ENCODE results near the gene DPYSL5.

The DPYSL5 gene

DNA sequence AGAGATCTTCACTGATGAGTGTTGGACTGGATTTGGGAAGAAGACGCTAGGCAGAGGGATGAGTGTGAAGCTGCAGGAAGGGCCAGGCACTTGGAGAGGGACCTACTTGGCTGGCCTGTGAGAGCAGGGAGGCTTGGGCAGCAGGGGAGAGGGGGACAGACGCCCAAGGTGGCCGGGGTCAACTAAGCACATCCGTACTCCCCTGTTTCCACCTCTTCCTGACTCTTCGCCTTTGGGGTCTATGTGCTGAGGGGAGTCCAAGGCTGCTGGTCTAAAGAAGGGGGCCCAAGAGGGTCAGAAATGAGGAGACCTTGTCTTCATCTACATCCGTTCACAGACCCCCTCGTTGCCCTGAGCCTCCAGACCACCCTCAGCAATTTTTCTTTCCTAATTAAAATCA is 16.7 kb downstream of the DPYSL5 start:
- Histone ChIP-seq H3K4me3 (ENCODE audit: low read length) (no peak overlapping the region), H2AFZ (ENCODE audit: low read depth, low read length) (no peak overlapping the region), H3K79me2 (ENCODE audit: low read length) (no peaks in the 10 kb centered on the region), H3K9me3 (ENCODE audit: insufficient read depth, low read length) (no peaks in the 10 kb centered on the region), H3K27me3 (ENCODE audit: low read depth, low read length) (peaks cover 32% of the 10 kb centered on the region), H3K9ac (ENCODE audit: low read length) (no peak overlapping the region), H3K4me2 (ENCODE audit: low read length) (no peak overlapping the region), H3K27ac (ENCODE audit: low read length) (no peak overlapping the region), H3K36me3 (replicated peaks; ENCODE audit: low read depth, low read length) (no peaks in the 10 kb centered on the region), H3K4me1 (ENCODE audit: low read length) (no peaks in the 10 kb centered on the region), H4K20me1 (ENCODE audit: insufficient read depth, low read length) (no peaks in the 10 kb centered on the region)
- TF ChIP-seq EZH2phosphoT487 (IDR thresholded peaks at IDR 0.05; ENCODE audit: low read depth) = no peak
- TF ChIP-seq, protein P1, sequence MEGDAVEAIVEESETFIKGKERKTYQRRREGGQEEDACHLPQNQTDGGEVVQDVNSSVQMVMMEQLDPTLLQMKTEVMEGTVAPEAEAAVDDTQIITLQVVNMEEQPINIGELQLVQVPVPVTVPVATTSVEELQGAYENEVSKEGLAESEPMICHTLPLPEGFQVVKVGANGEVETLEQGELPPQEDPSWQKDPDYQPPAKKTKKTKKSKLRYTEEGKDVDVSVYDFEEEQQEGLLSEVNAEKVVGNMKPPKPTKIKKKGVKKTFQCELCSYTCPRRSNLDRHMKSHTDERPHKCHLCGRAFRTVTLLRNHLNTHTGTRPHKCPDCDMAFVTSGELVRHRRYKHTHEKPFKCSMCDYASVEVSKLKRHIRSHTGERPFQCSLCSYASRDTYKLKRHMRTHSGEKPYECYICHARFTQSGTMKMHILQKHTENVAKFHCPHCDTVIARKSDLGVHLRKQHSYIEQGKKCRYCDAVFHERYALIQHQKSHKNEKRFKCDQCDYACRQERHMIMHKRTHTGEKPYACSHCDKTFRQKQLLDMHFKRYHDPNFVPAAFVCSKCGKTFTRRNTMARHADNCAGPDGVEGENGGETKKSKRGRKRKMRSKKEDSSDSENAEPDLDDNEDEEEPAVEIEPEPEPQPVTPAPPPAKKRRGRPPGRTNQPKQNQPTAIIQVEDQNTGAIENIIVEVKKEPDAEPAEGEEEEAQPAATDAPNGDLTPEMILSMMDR (IDR thresholded peaks at IDR 0.05; ENCODE audit: low read depth, low read length) = no peak

DNA sequence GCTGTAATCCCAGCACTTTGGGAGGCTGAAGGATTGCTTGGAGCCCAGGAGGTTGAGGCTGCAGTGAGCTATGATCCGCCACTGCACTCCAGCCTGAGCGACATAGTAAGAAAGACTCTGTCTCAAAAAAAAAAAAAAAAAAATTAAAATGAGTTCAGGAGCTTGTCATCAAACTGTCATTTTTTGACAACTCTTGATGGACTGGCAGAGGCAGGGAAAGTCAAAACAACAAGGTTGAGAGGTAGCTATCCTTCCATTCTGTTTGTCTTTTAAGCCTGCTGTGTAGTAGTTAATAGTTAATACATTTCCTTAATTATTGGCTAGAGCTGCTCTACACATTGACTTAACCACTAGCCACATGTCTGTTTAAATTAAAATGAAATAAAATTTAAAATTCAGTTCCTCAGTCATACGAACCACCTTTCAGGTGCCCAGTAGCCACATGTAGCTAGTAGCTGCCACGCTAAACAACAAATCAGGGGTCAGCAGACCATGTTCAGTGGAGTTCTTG is 22.7 kb downstream of the DPYSL5 start:
- H3K27me3 ChIP-seq (ENCODE audit: low read depth, low read length) = peaks cover 18% of the 10 kb centered on the region; the same call in 1 of the 2 replicates
- no peaks in the 10 kb centered on the region for H4K20me1 ChIP-seq (ENCODE audit: insufficient read depth, low read length)
- H3K9me3 ChIP-seq (ENCODE audit: insufficient read depth, low read length) = no peaks in the 10 kb centered on the region
- TF ChIP-seq, protein P1 (IDR thresholded peaks at IDR 0.05; ENCODE audit: low read depth, low read length) = no peak
- TF ChIP-seq EZH2phosphoT487 (IDR thresholded peaks at IDR 0.05; ENCODE audit: low read depth) = no peak
- no peak overlapping the region for H3K9ac ChIP-seq (ENCODE audit: low read length)
- no peaks in the 10 kb centered on the region for H3K79me2 ChIP-seq (ENCODE audit: low read length)
- H3K4me1 ChIP-seq (ENCODE audit: low read length) = peaks cover 1% of the 10 kb centered on the region; the same call in 1 of the 2 replicates
- no peak overlapping the region for H3K27ac ChIP-seq (ENCODE audit: low read length)
- H3K4me2 ChIP-seq (ENCODE audit: low read length) = no peak overlapping the region
- no peak overlapping the region for H3K4me3 ChIP-seq (ENCODE audit: low read length)
- no peak overlapping the region for H2AFZ ChIP-seq (ENCODE audit: low read depth, low read length)
- H3K36me3 ChIP-seq (replicated peaks; ENCODE audit: low read depth, low read length) = no peaks in the 10 kb centered on the region

DNA sequence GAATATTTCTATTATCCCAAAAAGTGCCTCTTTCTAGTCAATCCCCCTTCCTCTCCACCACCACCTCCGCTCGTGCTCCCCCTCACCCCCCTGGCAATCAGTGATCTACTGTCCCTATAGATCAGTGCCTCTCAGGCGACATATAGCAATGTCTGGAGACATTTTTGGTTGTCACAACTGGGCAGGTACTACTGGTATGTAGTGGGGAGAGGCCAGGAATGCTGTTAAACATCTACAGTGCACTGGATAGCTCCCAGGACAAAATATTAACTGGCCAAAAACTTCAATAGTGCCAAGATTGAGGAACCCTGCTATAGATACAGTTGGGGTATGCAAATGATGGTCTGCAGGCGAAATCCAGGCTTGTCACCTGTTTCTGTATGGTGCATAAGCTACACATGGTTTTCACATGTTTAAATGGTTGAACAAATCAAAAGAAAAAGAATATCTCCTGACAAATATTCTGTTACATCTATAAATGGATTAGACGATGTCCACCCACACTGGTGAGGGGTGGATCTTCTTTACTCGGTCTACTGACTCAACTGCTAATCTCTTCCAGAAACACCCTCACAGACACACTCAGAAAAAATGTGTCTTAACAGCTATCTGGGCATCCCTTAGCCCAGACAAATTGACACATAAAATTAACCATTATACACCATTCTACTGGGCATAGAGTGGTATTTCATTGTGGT is 25.5 kb downstream of the DPYSL5 start:
- Histone ChIP-seq H3K79me2 (ENCODE audit: low read length) (no peaks in the 10 kb centered on the region), H2AFZ (ENCODE audit: low read depth, low read length) (no peak overlapping the region), H3K27me3 (ENCODE audit: low read depth, low read length) (peaks cover 14% of the 10 kb centered on the region), H3K4me3 (ENCODE audit: low read length) (no peak overlapping the region), H4K20me1 (ENCODE audit: insufficient read depth, low read length) (no peaks in the 10 kb centered on the region), H3K4me1 (ENCODE audit: low read length) (peaks cover 7% of the 10 kb centered on the region; the same call in 1 of the 2 replicates), H3K27ac (ENCODE audit: low read length) (no peak overlapping the region), H3K36me3 (replicated peaks; ENCODE audit: low read depth, low read length) (no peaks in the 10 kb centered on the region), H3K9ac (ENCODE audit: low read length) (no peak overlapping the region), H3K9me3 (ENCODE audit: insufficient read depth, low read length) (no peaks in the 10 kb centered on the region), H3K4me2 (ENCODE audit: low read length) (no peak overlapping the region)
- TF ChIP-seq, protein P1 (IDR thresholded peaks at IDR 0.05; ENCODE audit: low read depth, low read length) = no peak
- TF ChIP-seq EZH2phosphoT487 (IDR thresholded peaks at IDR 0.05; ENCODE audit: low read depth) = no peak

DNA sequence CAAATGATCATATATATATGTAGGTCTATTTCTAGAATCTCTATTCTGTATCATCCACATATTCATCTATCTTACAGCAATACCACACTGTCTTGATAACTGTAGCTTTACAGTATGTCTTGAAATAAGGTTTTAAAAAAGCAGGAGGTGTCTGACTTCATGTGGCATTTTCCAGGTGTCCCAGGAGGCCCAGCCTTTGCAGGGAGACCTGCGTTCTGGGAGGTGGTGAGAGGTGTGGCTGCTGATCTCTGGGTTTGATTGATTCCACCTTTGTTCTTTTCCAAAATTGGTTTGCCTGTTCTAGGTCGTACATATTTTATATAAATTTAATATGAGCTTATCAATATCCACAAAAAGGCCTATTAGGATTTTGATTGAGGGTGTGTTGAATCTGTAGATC is 26.6 kb downstream of the DPYSL5 start:
- no peaks in the 10 kb centered on the region for H3K36me3 ChIP-seq (replicated peaks; ENCODE audit: low read depth, low read length)
- H2AFZ ChIP-seq (ENCODE audit: low read depth, low read length) = no peak overlapping the region
- H3K4me1 ChIP-seq (ENCODE audit: low read length) = peaks cover 7% of the 10 kb centered on the region; the same call in 1 of the 2 replicates
- no peak overlapping the region for H3K27ac ChIP-seq (ENCODE audit: low read length)
- H3K79me2 ChIP-seq (ENCODE audit: low read length) = no peaks in the 10 kb centered on the region
- peaks cover 17% of the 10 kb centered on the region for H3K27me3 ChIP-seq (ENCODE audit: low read depth, low read length)
- no peaks in the 10 kb centered on the region for H4K20me1 ChIP-seq (ENCODE audit: insufficient read depth, low read length)
- no peak overlapping the region for H3K4me2 ChIP-seq (ENCODE audit: low read length)
- TF ChIP-seq, protein P1 (IDR thresholded peaks at IDR 0.05; ENCODE audit: low read depth, low read length) = no peak
- no peak for TF ChIP-seq EZH2phosphoT487 (IDR thresholded peaks at IDR 0.05; ENCODE audit: low read depth)
- H3K4me3 ChIP-seq (ENCODE audit: low read length) = no peak overlapping the region
- no peak overlapping the region for H3K9ac ChIP-seq (ENCODE audit: low read length)
- no peaks in the 10 kb centered on the region for H3K9me3 ChIP-seq (ENCODE audit: insufficient read depth, low read length)
